GM12875 (cell line): ENCODE measurements around the gene CSF1R.

Source experiments
- H3K4me3 ChIP-seq: one replicate; pipeline ENCODE4 v1.5.1; 2011; ENCODE audit warnings: low read depth, low read length, control low read depth
- TF ChIP-seq, protein P1 (sequence below): IDR thresholded peaks from 2 replicates; pipeline ENCODE4 v1.5.1; 2011; ENCODE audit warnings: low read depth, mild to moderate bottlenecking, control low read depth, inconsistent platforms, low read length, moderate library complexity, borderline replicate concordance; ENCODE audit not compliant: insufficient read depth

The CSF1R gene

DNA sequence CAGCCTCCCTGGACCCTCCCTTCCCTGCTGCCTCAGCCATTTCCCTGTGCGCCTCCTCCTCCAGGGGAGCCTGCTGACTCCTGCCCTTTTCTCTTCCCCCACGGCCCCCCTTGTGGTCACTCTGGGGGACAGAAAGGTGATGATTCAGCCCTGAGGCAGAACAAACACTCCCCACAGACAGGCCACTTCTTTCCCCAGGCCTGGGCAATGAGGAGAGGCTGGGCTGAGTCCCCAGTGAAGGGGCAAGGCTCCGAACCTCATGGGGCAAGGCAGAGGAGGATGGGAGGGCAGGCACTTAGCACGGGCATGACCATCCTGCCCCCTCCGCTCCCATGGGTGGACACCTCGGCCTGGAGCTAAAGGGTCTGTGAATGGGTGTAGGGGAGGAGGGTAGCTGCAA is 21.0 kb downstream of the CSF1R start:
- no peak overlapping the region for H3K4me3 ChIP-seq
- TF ChIP-seq, protein P1, sequence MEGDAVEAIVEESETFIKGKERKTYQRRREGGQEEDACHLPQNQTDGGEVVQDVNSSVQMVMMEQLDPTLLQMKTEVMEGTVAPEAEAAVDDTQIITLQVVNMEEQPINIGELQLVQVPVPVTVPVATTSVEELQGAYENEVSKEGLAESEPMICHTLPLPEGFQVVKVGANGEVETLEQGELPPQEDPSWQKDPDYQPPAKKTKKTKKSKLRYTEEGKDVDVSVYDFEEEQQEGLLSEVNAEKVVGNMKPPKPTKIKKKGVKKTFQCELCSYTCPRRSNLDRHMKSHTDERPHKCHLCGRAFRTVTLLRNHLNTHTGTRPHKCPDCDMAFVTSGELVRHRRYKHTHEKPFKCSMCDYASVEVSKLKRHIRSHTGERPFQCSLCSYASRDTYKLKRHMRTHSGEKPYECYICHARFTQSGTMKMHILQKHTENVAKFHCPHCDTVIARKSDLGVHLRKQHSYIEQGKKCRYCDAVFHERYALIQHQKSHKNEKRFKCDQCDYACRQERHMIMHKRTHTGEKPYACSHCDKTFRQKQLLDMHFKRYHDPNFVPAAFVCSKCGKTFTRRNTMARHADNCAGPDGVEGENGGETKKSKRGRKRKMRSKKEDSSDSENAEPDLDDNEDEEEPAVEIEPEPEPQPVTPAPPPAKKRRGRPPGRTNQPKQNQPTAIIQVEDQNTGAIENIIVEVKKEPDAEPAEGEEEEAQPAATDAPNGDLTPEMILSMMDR = no peak

DNA sequence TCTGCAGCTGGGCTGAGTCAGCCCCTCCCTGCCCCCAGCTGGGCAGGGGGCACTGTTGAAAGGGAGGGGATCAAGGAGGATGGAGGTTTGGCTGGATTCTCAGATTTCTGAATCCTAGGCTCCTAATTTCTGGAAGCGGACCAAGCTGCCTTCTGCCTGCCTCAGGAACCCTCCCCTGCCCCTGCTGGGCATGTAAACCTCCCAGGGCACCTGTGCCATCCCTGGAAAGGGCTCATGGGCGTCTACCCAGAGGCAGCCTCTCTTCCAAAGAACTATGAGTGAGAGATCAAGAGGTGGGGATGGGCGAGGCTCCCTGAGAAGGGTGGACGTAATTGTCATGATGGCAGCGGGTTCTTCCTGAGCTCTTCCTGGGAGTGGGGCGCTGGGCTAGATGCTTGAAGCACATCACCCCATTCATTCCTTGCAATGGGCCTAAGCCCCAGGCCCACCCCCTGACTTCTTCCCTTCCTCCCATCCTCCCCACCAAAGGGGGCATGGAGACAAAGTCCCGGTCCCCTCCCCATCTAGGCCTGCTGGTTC is 21.6 kb downstream of the CSF1R start:
- H3K4me3 ChIP-seq = no peak overlapping the region
- TF ChIP-seq, protein P1 = no peak

DNA sequence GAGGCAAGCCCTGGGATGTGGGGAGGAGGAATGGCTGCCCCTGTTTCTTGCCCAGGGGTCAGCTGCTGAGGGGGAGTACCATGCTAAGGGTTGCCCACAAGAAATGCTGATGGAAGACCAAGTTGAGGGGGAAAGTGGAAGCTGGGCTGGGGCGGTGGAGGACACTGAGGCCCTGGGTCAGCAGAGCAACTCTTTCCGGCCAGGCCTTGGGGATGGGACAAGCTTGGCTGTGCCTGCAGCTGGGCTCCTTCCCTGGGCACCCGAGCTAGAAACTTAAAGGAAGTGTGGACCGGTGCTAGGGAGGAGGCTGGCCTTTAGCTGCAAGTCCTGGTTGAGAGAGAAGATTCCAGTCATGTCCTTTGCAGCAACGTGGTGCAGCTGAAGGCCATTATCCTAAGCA is 22.7 kb downstream of the CSF1R start:
- H3K4me3 ChIP-seq = no peak overlapping the region
- TF ChIP-seq, protein P1 = no peak

DNA sequence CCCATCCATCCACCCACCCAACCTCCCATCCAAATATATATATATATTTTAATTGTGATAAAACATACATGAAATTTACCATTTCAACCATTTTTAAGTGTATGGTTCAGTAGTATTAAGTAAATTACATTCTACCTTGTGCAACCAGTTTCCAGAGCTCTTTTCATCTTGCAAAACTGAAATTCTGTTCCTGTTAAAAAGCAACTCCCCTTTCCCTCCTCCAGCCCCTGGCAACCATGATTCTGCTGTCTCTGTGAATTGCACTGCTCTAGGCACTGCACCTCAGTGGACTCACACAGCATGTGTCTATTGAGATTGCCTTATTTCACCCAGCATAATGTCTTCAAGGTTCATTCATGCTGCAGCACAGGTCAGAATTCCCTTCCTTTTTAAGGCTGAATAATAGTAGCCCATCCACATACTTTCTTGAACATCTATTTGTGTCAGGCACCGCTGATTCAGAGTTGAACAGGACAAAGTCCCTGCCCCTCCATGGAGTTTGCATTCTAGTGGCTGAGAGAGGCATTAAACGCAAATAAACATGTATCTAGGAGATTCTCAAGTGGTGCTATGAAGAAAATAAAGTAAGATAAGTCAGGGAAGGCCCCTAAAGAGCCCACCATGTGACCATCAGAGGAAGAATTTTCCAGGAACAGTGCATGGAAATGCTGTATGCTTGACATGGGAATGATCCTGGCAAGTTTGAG is 24.0 kb downstream of the CSF1R start:
- TF ChIP-seq, protein P1 = no peak
- no peak overlapping the region for H3K4me3 ChIP-seq

- H3K4me3 ChIP-seq = no peak overlapping the region
- TF ChIP-seq, protein P1 = no peak
These were observed 24.8 kb downstream of the CSF1R start for GRCh38 chr5:150061538-150061995.

DNA sequence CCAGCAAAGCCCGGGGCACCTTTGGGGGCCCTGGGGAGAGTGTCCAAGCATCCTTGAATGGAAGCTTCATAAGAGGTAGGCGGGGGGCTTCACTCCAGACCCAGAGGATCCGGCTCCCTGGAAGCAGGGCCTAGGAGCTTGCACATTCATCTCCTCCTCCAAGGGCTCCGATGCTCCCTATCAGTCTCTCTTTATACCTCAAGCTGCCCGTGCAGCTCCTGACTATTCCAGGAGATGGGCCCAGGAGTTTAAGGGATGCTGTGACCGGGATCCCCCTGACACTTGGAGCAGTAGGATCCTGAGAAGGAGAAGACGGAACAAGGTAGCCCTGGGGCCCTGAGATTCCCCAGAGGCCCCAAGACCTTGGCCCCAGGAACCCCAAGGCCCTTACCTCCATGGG is 25.9 kb downstream of the CSF1R start:
- no peak overlapping the region for H3K4me3 ChIP-seq
- TF ChIP-seq, protein P1 = no peak

DNA sequence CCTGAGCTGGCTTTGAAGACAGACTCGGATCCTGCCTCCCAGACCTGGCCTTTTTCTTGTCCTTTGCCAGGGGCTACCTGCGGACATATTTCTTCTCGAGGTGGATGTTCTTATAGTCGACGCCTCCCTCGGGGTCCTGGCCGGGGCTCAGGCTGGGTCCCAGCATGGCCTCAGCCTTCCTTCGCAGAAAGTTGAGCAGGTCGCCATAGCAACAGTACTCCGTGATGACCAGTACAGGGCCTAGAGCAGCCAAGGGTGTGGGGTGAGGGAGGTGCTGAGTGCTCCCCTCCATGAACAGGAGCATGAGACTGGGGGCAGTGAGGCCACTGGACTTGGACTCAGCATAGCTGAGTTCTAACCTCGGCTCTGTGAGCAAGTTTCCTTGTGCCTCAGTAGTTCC is 26.7 kb downstream of the CSF1R start:
- no peak overlapping the region for H3K4me3 ChIP-seq
- TF ChIP-seq, protein P1 = no peak
